ENCODE measurements around the gene GMIP. TPM values are rescaled to one million over a fixed set of nuclear protein-coding genes. Genes with fewer than 3 reads are reported as not detected.
"Not testable (repeated sequence)": the region's sequence is repeated elsewhere in the genome, so short reads cannot be mapped to it uniquely, and the experiment has no call there.

The GMIP gene
- total RNA-seq, 1 experiment from 2014 or later, result 6.3 TPM

- TF ChIP-seq EZH2phosphoT487 (IDR thresholded peaks at IDR 0.05; ENCODE audit: borderline replicate concordance, low read length) (no peak), CTCF (conservative IDR thresholded peaks at IDR 0.05; ENCODE audit: low read depth, low read length) (no peak), EZH2 (IDR thresholded peaks at IDR 0.05; ENCODE audit: low read length, unreplicated experiment) (no peak)
- Histone ChIP-seq H3K36me3 (ENCODE audit: low read depth, low read length) (peaks cover 6% of the 10 kb centered on the region; the same call in 1 of the 2 replicates), H3K27me3 (ENCODE audit: low read length) (no peaks in the 10 kb centered on the region), H3K9me3 (ENCODE audit: low read length) (peaks cover 5% of the 10 kb centered on the region; the same call in 1 of the 2 replicates), H4K20me1 (ENCODE audit: low read length) (no peaks in the 10 kb centered on the region), H3K9me2 (replicated peaks; ENCODE audit: low read length) (no peaks in the 10 kb centered on the region), H3K79me2 (ENCODE audit: low read length) (no peaks in the 10 kb centered on the region), H3K4me1 (ENCODE audit: insufficient read depth, low read length) (no peaks in the 10 kb centered on the region), H2AFZ (ENCODE audit: low read length) (no peak overlapping the region), H3K27ac (ENCODE audit: low read length) (no peak overlapping the region), H3K4me2 (ENCODE audit: low read length) (no peak overlapping the region), H3K9ac (ENCODE audit: low read length) (no peak overlapping the region), H3K4me3 (ENCODE audit: low read length) (no peak overlapping the region), H3F3A (ENCODE audit: low read length, unreplicated experiment) (no peaks in the 10 kb centered on the region)
- ChIA-PET CTCF (no interaction called here), POLR2A (ENCODE audit: unreplicated experiment) (no interaction called here)
- no peak for DNase-seq
- ATAC-seq, result no peak
- intact Hi-C loops (cut with micrococcal nuclease), result no loop called here
- BruUV-seq (replicated peaks), result no TSS peak
Measured at GRCh38 chr19:19687090-19687489, 43.6 kb upstream of the GMIP start.

DNA sequence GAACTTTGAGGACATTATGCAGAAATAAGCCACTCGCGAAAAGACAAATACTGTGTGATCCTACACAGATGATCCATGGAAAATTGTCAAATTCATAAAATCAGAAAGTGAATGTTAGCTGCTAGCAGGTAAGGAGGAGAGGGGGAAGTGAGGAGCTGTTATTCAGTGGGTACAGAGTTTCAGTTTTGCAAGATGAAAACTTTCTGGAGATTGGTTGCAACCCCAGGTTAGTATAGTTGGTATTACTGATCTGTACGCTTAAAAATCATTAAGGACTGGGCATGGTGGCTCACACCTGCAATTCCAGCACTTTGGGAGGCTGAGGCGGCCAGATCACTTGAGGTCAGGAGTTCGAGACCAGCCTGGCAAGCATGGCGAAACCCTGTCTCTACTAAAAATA is 43.1 kb upstream of the GMIP start:
- no TSS peak for BruUV-seq (replicated peaks)
- no peaks in the 10 kb centered on the region for H3K79me2 ChIP-seq (ENCODE audit: low read length)
- peaks cover 6% of the 10 kb centered on the region; the same call in 1 of the 2 replicates for H3K36me3 ChIP-seq (ENCODE audit: low read depth, low read length)
- H3K27me3 ChIP-seq (ENCODE audit: low read length), result no peaks in the 10 kb centered on the region
- POLR2A ChIA-PET (ENCODE audit: unreplicated experiment), result no interaction called here
- no peak overlapping the region for H3K9ac ChIP-seq (ENCODE audit: low read length)
- CTCF ChIA-PET, result no interaction called here
- TF ChIP-seq EZH2 (IDR thresholded peaks at IDR 0.05; ENCODE audit: low read length, unreplicated experiment), result no peak
- no peak for TF ChIP-seq EZH2phosphoT487 (IDR thresholded peaks at IDR 0.05; ENCODE audit: borderline replicate concordance, low read length)
- no peak for TF ChIP-seq CTCF (conservative IDR thresholded peaks at IDR 0.05; ENCODE audit: low read depth, low read length)
- H3K9me3 ChIP-seq (ENCODE audit: low read length), result peaks cover 5% of the 10 kb centered on the region; the same call in 1 of the 2 replicates
- no peaks in the 10 kb centered on the region for H4K20me1 ChIP-seq (ENCODE audit: low read length)
- ATAC-seq (no peak), DNase-seq (no peak)
- no peaks in the 10 kb centered on the region for H3K4me1 ChIP-seq (ENCODE audit: insufficient read depth, low read length)
- no peak overlapping the region for H3K27ac ChIP-seq (ENCODE audit: low read length)
- intact Hi-C loops (cut with micrococcal nuclease), result no loop called here
- H3K4me2 ChIP-seq (ENCODE audit: low read length), result no peak overlapping the region
- no peak overlapping the region for H3K4me3 ChIP-seq (ENCODE audit: low read length)
- H3K9me2 ChIP-seq (replicated peaks; ENCODE audit: low read length), result no peaks in the 10 kb centered on the region
- no peaks in the 10 kb centered on the region for H3F3A ChIP-seq (ENCODE audit: low read length, unreplicated experiment)
- H2AFZ ChIP-seq (ENCODE audit: low read length), result no peak overlapping the region

DNA sequence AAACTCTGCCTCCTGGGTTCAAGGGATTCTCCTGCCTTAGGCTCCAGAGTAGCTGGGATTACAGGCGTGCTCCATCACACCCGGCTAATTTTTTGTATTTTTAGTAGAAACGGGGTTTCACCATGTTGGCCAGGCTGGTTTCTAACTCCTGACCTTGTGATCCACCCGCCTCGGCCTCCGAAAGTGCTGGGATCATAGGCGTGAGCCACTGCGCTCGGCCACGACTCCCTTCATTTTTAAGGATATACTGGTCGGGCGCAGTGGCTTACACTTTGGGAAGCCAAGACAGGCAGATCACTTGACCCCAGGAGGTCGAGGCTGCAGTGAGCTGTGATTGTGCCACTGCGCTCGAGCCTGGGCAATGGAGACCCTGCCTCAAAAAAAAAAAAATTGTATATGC is 42.7 kb upstream of the GMIP start:
- intact Hi-C loops (cut with micrococcal nuclease); H2AFZ ChIP-seq (ENCODE audit: low read length): not testable (repeated sequence)

More for the DNA sequence above, 42.7 kb upstream of the GMIP start:
- H3K27ac ChIP-seq (ENCODE audit: low read length); H3F3A ChIP-seq (ENCODE audit: low read length, unreplicated experiment); H3K79me2 ChIP-seq (ENCODE audit: low read length); CTCF ChIA-PET; H3K4me3 ChIP-seq (ENCODE audit: low read length); H4K20me1 ChIP-seq (ENCODE audit: low read length); DNase-seq; ATAC-seq; H3K4me2 ChIP-seq (ENCODE audit: low read length); H3K36me3 ChIP-seq (ENCODE audit: low read depth, low read length); BruUV-seq (replicated peaks); H3K27me3 ChIP-seq (ENCODE audit: low read length); H3K4me1 ChIP-seq (ENCODE audit: insufficient read depth, low read length); POLR2A ChIA-PET (ENCODE audit: unreplicated experiment); H3K9me2 ChIP-seq (replicated peaks; ENCODE audit: low read length); H3K9ac ChIP-seq (ENCODE audit: low read length): not testable (repeated sequence)
- H3K9me3 ChIP-seq (ENCODE audit: low read length), result peaks cover 10% of the 10 kb centered on the region; the same call in 1 of the 2 replicates

All from PC-3 (cell line).